SK-N-SH (cell line): ENCODE measurements around the gene SEMA6C. TPM values are rescaled to one million over a fixed set of nuclear protein-coding genes. Genes with fewer than 3 reads are reported as not detected.

ENCODE experiments used
- CTCF ChIA-PET: fragments of 300-600, 350-600 bp; formaldehyde crosslinking; extraction: SDS; loops from one replicate; lab custom pipeline; 2021; lab: Yijun Ruan, JAX
- POLR2A ChIA-PET: fragments of 350-600 bp; sonication (Branson Sonifier 250); formaldehyde crosslinking; extraction: SDS; loops from one replicate; lab custom pipeline; 2020; ENCODE audit warnings: antibody characterized with exemption, inconsistent platforms; lab: Yijun Ruan, JAX
- DNase-seq: peaks from one replicate; pipeline ENCODE4 v3.0.0; 2012
- H2AFZ ChIP-seq: fragments of 200-600 bp; sonication (generic); 2 replicates; pipeline ENCODE4 v1.8.1; 2016; ENCODE audit warnings: antibody characterized with exemption, mild to moderate bottlenecking, low read depth
- H3F3A ChIP-seq: fragments of 200-600 bp; sonication (generic); replicated peaks from 2 replicates; pipeline ENCODE3; 2016; ENCODE audit warnings: antibody characterized with exemption, mild to moderate bottlenecking; ENCODE audit not compliant: insufficient read depth
- H3K27ac ChIP-seq, 2 experiments: fragments of 200-500 bp in 1 of 2; fragments of 200-600 bp in 1 of 2; sonication (Bioruptor generic) in 1 of 2; sonication (generic), shearing (Covaris generic) in 1 of 2; 2 replicates each; pipeline versions ENCODE4 v1.5.1 to v1.6.1; 2014 to 2016; ENCODE audit warnings: low read depth in 2 of 2, inconsistent platforms in 1 of 2, low read length in 1 of 2, mild to moderate bottlenecking in 1 of 2, mixed read lengths in 1 of 2
- H3K27me3 ChIP-seq: fragments of 200-600 bp; sonication (generic), shearing (Covaris generic); 2 replicates; pipeline ENCODE4 v1.6.1; 2016; ENCODE audit warnings: mixed run types; ENCODE audit not compliant: insufficient read depth
- H3K36me3 ChIP-seq, 2 experiments: fragments of 200-500 bp in 1 of 2; fragments of 200-600 bp in 1 of 2; sonication (Bioruptor generic) in 1 of 2; sonication (generic) in 1 of 2; replicated peaks in 1 of 2; 2 replicates each; pipeline versions ENCODE3 to v1.5.1; 2014 to 2016; ENCODE audit warnings: low read length in 1 of 2, mild to moderate bottlenecking in 1 of 2; ENCODE audit not compliant: insufficient read depth in 2 of 2, control insufficient read depth in 1 of 2
- H3K4me1 ChIP-seq, 2 experiments: fragments of 200-500 bp in 1 of 2; fragments of 200-600 bp in 1 of 2; sonication (Bioruptor generic) in 1 of 2; sonication (generic), shearing (Covaris generic) in 1 of 2; 2 replicates each; pipeline versions ENCODE4 v1.5.1 to v1.6.1; 2014 to 2016; ENCODE audit warnings: low read depth in 1 of 2, low read length in 1 of 2, mixed run types in 1 of 2; ENCODE audit not compliant: insufficient read depth in 2 of 2, control insufficient read depth in 1 of 2
- H3K4me2 ChIP-seq: fragments of 200-600 bp; sonication (generic), shearing (Covaris generic); 2 replicates; pipeline ENCODE4 v1.6.1; 2017; ENCODE audit warnings: mixed run types
- H3K4me3 ChIP-seq, 2 experiments: fragments of 200-500 bp in 1 of 2; fragments of 200-600 bp in 1 of 2; sonication (Bioruptor generic) in 1 of 2; sonication (generic), shearing (Covaris generic) in 1 of 2; 2 replicates each; pipeline versions ENCODE4 v1.5.1 to v1.8.1; 2014 to 2016; ENCODE audit warnings: low read depth in 2 of 2, inconsistent platforms in 1 of 2, low read length in 1 of 2, mild to moderate bottlenecking in 1 of 2, mixed read lengths in 1 of 2, moderate library complexity in 1 of 2
- H3K79me2 ChIP-seq: fragments of 200-600 bp; sonication (generic); 2 replicates; pipeline ENCODE4 v1.8.1; 2017; ENCODE audit warnings: mild to moderate bottlenecking; ENCODE audit not compliant: insufficient read depth
- H3K9ac ChIP-seq: fragments of 200-600 bp; sonication (generic); 2 replicates; pipeline ENCODE4 v1.6.1; 2017; ENCODE audit warnings: mixed run types
- H3K9me2 ChIP-seq: fragments of 200-600 bp; sonication (generic); 2 replicates; pipeline ENCODE4 v1.6.1; 2017; ENCODE audit warnings: mixed run types
- H3K9me3 ChIP-seq: fragments of 200-600 bp; sonication (generic); 2 replicates; pipeline ENCODE4 v1.6.1; 2017; ENCODE audit warnings: mixed run types, mild to moderate bottlenecking, moderate library complexity
- H4K20me1 ChIP-seq: fragments of 200-600 bp; sonication (generic); 2 replicates; pipeline ENCODE4 v1.6.1; 2017; ENCODE audit warnings: mild to moderate bottlenecking, mixed run types; ENCODE audit not compliant: insufficient read depth
- ELF1 ChIP-seq: IDR thresholded peaks from 2 replicates; pipeline ENCODE4 v1.4.0; 2012
- EP300 ChIP-seq, 2 experiments: IDR thresholded peaks; 2 replicates each; pipeline versions ENCODE4 v1.4.0 to v1.6.1; 2012; ENCODE audit warnings: borderline replicate concordance in 1 of 2, low read depth in 1 of 2, low read length in 1 of 2
- EZH2phosphoT487 ChIP-seq: fragments of 200-600 bp; sonication (generic); IDR thresholded peaks from 2 replicates; pipeline ENCODE4 v1.6.1; 2017; ENCODE audit warnings: low read depth, mixed run types, mild to moderate bottlenecking, antibody characterized with exemption, moderate library complexity, borderline replicate concordance
- JUND ChIP-seq: IDR thresholded peaks from 2 replicates; pipeline ENCODE4 v1.4.0; 2012
- MXI1 ChIP-seq: IDR thresholded peaks from 2 replicates; pipeline ENCODE4 v1.6.1; 2012; ENCODE audit warnings: mild to moderate bottlenecking, low read depth, low read length, improper control_type of control experiment
- NRF1 ChIP-seq: IDR thresholded peaks from 2 replicates; pipeline ENCODE4 v1.6.1; 2012; ENCODE audit warnings: low read depth, mild to moderate bottlenecking, low read length
- RAD21 ChIP-seq: IDR thresholded peaks from 2 replicates; pipeline ENCODE4 v1.6.1; 2012; ENCODE audit warnings: mild to moderate bottlenecking, low read length
- RCOR1 ChIP-seq: fragments of 150-350 bp; IDR thresholded peaks from 2 replicates; pipeline ENCODE4 v1.6.1; 2017; ENCODE audit warnings: antibody characterized with exemption, low read length
- REST ChIP-seq: IDR thresholded peaks from 2 replicates; pipeline ENCODE4 v1.6.1; 2012; ENCODE audit warnings: mild to moderate bottlenecking, low read depth, low read length, moderate library complexity
- RFX5 ChIP-seq: IDR thresholded peaks from 2 replicates; pipeline ENCODE4 v1.6.1; 2012; ENCODE audit warnings: mild to moderate bottlenecking, improper control_type of control experiment, low read length
- RXRA ChIP-seq: IDR thresholded peaks from 2 replicates; pipeline ENCODE4 v1.4.0; 2012; ENCODE audit warnings: low read depth, mild to moderate bottlenecking, borderline replicate concordance
- SIN3A ChIP-seq: IDR thresholded peaks from 2 replicates; pipeline ENCODE4 v1.6.1; 2012; ENCODE audit warnings: low read depth, mild to moderate bottlenecking, low read length, moderate library complexity, borderline replicate concordance
- TAF1 ChIP-seq: IDR thresholded peaks from 2 replicates; pipeline ENCODE4 v1.6.1; 2012; ENCODE audit warnings: low read depth, mild to moderate bottlenecking, low read length, moderate library complexity, borderline replicate concordance
- TEAD4 ChIP-seq: IDR thresholded peaks from 2 replicates; pipeline ENCODE4 v1.4.0; 2012; ENCODE audit warnings: mild to moderate bottlenecking, borderline replicate concordance; ENCODE audit not compliant: insufficient read depth
- USF1 ChIP-seq: IDR thresholded peaks from 2 replicates; pipeline ENCODE4 v1.4.0; 2012; ENCODE audit warnings: low read depth, borderline replicate concordance
- YY1 ChIP-seq: IDR thresholded peaks from 2 replicates; pipeline ENCODE4 v1.4.0; 2012; ENCODE audit warnings: low read depth, mild to moderate bottlenecking
- WGBS: methylation state at CpG from one replicate; pipeline ENCODE4 v1.1.6; 2017; ENCODE audit warnings: low lambda C conversion rate; 5-methylcytosine and 5-hydroxymethylcytosine counted together
- polyA plus RNA-seq, 3 experiments: library from polyadenylated mRNA; depleted of rRNA; stranded (reverse); fragments of >200 nt; gene quantifications; 2 replicates each; pipeline ENCODE4 v1.2.3, GENCODE V29; 2012
- TF ChIP-seq, protein P1 (sequence below): fragments of 200-600 bp; sonication (generic); IDR thresholded peaks from 2 replicates; pipeline ENCODE4 v1.6.1; 2017; ENCODE audit warnings: antibody characterized with exemption, mild to moderate bottlenecking, moderate library complexity
- TF ChIP-seq, protein P2 (sequence below): fragments of 150-350 bp; IDR thresholded peaks from 2 replicates; pipeline ENCODE4 v1.6.1; 2016; ENCODE audit warnings: mild to moderate bottlenecking, low read depth, low read length
- TF ChIP-seq, protein P3 (sequence below): IDR thresholded peaks from 2 replicates; pipeline ENCODE4 v1.4.0; 2012; ENCODE audit warnings: low read depth, borderline replicate concordance
- TF ChIP-seq, protein P4 (sequence below): IDR thresholded peaks from 2 replicates; pipeline ENCODE4; 2012

SEMA6C gene
- polyA plus RNA-seq, 1 of the 3 experiments (the other 2 are of a cell fraction), result 4.0 TPM

- TF ChIP-seq RXRA, result no peak
- no peak for TF ChIP-seq JUND
- TF ChIP-seq RCOR1, result no peak
Observed at GRCh38 chr1:151113877-151114276, 32.6 kb downstream of the SEMA6C start (continued).

- WGBS, result 96% methylated on average over 5 of the region's 5 CpGs
- TF ChIP-seq YY1 (no peak), RFX5 (no peak), REST (no peak), USF1 (no peak), ELF1 (no peak), NRF1 (no peak), EZH2phosphoT487 (no peak), EP300 (IDR thresholded peaks at IDR 0.05; ENCODE audit: borderline replicate concordance in 1 of 2, low read depth in 1 of 2, low read length in 1 of 2) (no peak), TEAD4 (no peak), MXI1 (no peak), RXRA (no peak), RAD21 (no peak), TAF1 (no peak), SIN3A (no peak)
- TF ChIP-seq, protein P1, sequence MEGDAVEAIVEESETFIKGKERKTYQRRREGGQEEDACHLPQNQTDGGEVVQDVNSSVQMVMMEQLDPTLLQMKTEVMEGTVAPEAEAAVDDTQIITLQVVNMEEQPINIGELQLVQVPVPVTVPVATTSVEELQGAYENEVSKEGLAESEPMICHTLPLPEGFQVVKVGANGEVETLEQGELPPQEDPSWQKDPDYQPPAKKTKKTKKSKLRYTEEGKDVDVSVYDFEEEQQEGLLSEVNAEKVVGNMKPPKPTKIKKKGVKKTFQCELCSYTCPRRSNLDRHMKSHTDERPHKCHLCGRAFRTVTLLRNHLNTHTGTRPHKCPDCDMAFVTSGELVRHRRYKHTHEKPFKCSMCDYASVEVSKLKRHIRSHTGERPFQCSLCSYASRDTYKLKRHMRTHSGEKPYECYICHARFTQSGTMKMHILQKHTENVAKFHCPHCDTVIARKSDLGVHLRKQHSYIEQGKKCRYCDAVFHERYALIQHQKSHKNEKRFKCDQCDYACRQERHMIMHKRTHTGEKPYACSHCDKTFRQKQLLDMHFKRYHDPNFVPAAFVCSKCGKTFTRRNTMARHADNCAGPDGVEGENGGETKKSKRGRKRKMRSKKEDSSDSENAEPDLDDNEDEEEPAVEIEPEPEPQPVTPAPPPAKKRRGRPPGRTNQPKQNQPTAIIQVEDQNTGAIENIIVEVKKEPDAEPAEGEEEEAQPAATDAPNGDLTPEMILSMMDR, result no peak
- TF ChIP-seq, protein P2, sequence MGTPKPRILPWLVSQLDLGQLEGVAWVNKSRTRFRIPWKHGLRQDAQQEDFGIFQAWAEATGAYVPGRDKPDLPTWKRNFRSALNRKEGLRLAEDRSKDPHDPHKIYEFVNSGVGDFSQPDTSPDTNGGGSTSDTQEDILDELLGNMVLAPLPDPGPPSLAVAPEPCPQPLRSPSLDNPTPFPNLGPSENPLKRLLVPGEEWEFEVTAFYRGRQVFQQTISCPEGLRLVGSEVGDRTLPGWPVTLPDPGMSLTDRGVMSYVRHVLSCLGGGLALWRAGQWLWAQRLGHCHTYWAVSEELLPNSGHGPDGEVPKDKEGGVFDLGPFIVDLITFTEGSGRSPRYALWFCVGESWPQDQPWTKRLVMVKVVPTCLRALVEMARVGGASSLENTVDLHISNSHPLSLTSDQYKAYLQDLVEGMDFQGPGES, result no peak
- TF ChIP-seq, protein P3, sequence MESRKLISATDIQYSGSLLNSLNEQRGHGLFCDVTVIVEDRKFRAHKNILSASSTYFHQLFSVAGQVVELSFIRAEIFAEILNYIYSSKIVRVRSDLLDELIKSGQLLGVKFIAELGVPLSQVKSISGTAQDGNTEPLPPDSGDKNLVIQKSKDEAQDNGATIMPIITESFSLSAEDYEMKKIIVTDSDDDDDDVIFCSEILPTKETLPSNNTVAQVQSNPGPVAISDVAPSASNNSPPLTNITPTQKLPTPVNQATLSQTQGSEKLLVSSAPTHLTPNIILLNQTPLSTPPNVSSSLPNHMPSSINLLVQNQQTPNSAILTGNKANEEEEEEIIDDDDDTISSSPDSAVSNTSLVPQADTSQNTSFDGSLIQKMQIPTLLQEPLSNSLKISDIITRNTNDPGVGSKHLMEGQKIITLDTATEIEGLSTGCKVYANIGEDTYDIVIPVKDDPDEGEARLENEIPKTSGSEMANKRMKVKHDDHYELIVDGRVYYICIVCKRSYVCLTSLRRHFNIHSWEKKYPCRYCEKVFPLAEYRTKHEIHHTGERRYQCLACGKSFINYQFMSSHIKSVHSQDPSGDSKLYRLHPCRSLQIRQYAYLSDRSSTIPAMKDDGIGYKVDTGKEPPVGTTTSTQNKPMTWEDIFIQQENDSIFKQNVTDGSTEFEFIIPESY, result no peak
- TF ChIP-seq, protein P4, sequence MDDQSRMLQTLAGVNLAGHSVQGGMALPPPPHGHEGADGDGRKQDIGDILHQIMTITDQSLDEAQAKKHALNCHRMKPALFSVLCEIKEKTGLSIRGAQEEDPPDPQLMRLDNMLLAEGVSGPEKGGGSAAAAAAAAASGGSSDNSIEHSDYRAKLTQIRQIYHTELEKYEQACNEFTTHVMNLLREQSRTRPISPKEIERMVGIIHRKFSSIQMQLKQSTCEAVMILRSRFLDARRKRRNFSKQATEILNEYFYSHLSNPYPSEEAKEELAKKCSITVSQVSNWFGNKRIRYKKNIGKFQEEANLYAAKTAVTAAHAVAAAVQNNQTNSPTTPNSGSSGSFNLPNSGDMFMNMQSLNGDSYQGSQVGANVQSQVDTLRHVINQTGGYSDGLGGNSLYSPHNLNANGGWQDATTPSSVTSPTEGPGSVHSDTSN, result no peak
- CTCF ChIA-PET, result interaction anchor here (1.4 to 2.1 kb wide), 3 partner anchors 9 to 48 kb away, joined by 3 to 9 read pairs (median 5); partner anchors contain the start of gene TNFAIP8L2
- DNase-seq, result no peak
- Histone ChIP-seq H3K9me3 (no peaks in the 10 kb centered on the region), H2AFZ (no peak overlapping the region), H3K9me2 (no peaks in the 10 kb centered on the region), H3F3A (no peaks in the 10 kb centered on the region), H3K36me3 (no peaks in the 10 kb centered on the region), H4K20me1 (no peaks in the 10 kb centered on the region), H3K4me1 (peaks cover 0 to 7% of the 10 kb centered on the region in 2 experiments; a peak in 2 of 4 replicates), H3K27ac (no peak overlapping the region), H3K4me2 (no peak overlapping the region), H3K9ac (no peak overlapping the region), H3K79me2 (no peaks in the 10 kb centered on the region), H3K4me3 (no peak overlapping the region), H3K27me3 (no peaks in the 10 kb centered on the region)
- POLR2A ChIA-PET, result interaction anchor here (0.7 kb wide), 1 partner anchor 913 kb away, joined by 3 read pairs; no protein-coding TSS in a partner anchor
Observed at GRCh38 chr1:151108331-151108730, 38.1 kb downstream of the SEMA6C start.
